ENCODE data around the gene BATF2.
"Not testable (repeated sequence)": the region's sequence is repeated elsewhere in the genome, so short reads cannot be mapped to it uniquely, and the experiment has no call there.

The BATF2 gene

GRCh38 chr11:64996710-64997380, at the start of gene BATF2:
Gene BATF2 (minus strand): TSS chr11:64996971. CDS start chr11:64996914, 57 bp downstream.
- DNase-seq (ENCODE audit: low read depth in 2 of 2, low spot score in 1 of 2), result no peak

- no peak for DNase-seq (ENCODE audit: low read depth in 2 of 2, low spot score in 1 of 2)
These were observed 49.0 kb upstream of the BATF2 start for GRCh38 chr11:65045728-65046127.

GRCh38 chr11:65045061-65045460, 48.3 kb upstream of the BATF2 start:
- DNase-seq (ENCODE audit: low read depth in 2 of 2, low spot score in 1 of 2), result no peak

- DNase-seq (ENCODE audit: low read depth in 2 of 2, low spot score in 1 of 2), result no peak
These were observed 47.2 kb upstream of the BATF2 start for GRCh38 chr11:65043881-65044501.

- no peak for DNase-seq (ENCODE audit: low read depth in 2 of 2, low spot score in 1 of 2)
These were observed 46.1 kb upstream of the BATF2 start for GRCh38 chr11:65042891-65043290.

- peak; percentile 49 to 70 for DNase-seq (ENCODE audit: low read depth in 2 of 2, low spot score in 1 of 2)
These were observed 44.3 kb upstream of the BATF2 start, which contains the start of gene SAC3D1 for GRCh38 chr11:65040847-65041622. Gene SAC3D1 (plus strand): TSS chr11:65041210. CDS start chr11:65041293, 83 bp downstream.

- DNase-seq (ENCODE audit: low read depth in 2 of 2, low spot score in 1 of 2), result no peak
These were observed 43.7 kb upstream of the BATF2 start for GRCh38 chr11:65040520-65040846.

GRCh38 chr11:65036931-65037330, 40.2 kb upstream of the BATF2 start:
- no peak for DNase-seq (ENCODE audit: low read depth in 2 of 2, low spot score in 1 of 2)

GRCh38 chr11:65035579-65035978, 38.8 kb upstream of the BATF2 start:
- no peak for DNase-seq (ENCODE audit: low read depth in 2 of 2, low spot score in 1 of 2)

- no peak for DNase-seq (ENCODE audit: low read depth in 2 of 2, low spot score in 1 of 2)
These were observed 37.7 kb upstream of the BATF2 start for GRCh38 chr11:65034423-65034822.

GRCh38 chr11:65032216-65032615, 35.4 kb upstream of the BATF2 start:
- DNase-seq (ENCODE audit: low read depth in 2 of 2, low spot score in 1 of 2), result no peak

- peak; percentile 76 to 84 for DNase-seq (ENCODE audit: low read depth in 2 of 2, low spot score in 1 of 2)
These were observed 30.7 kb upstream of the BATF2 start, which contains the start of gene SNX15 for GRCh38 chr11:65027213-65028067. Gene SNX15 (plus strand): TSS chr11:65027439. CDS start chr11:65027538, 99 bp downstream.

GRCh38 chr11:65026810-65027209, 30.0 kb upstream of the BATF2 start:
- no peak for DNase-seq (ENCODE audit: low read depth in 2 of 2, low spot score in 1 of 2)

GRCh38 chr11:65023502-65023901, 26.7 kb upstream of the BATF2 start:
- DNase-seq (ENCODE audit: low read depth in 2 of 2, low spot score in 1 of 2), result not testable (repeated sequence)

GRCh38 chr11:65021509-65021908, 24.7 kb upstream of the BATF2 start:
- no peak for DNase-seq (ENCODE audit: low read depth in 2 of 2, low spot score in 1 of 2)

GRCh38 chr11:65021003-65021402, 24.2 kb upstream of the BATF2 start:
- no peak for DNase-seq (ENCODE audit: low read depth in 2 of 2, low spot score in 1 of 2)

- DNase-seq (ENCODE audit: low read depth in 2 of 2, low spot score in 1 of 2), result no peak
These were observed 23.1 kb upstream of the BATF2 start for GRCh38 chr11:65019824-65020223.

- no peak for DNase-seq (ENCODE audit: low read depth in 2 of 2, low spot score in 1 of 2)
These were observed 21.2 kb upstream of the BATF2 start for GRCh38 chr11:65017937-65018336.

GRCh38 chr11:65016705-65017104, 19.9 kb upstream of the BATF2 start:
- DNase-seq (ENCODE audit: low read depth in 2 of 2, low spot score in 1 of 2), result no peak

- no peak for DNase-seq (ENCODE audit: low read depth in 2 of 2, low spot score in 1 of 2)
These were observed 18.0 kb upstream of the BATF2 start for GRCh38 chr11:65014726-65015227.
